Endometrial microvascular endothelial cells (primary cell): Measurements from ENCODE around the gene NPB. TPM values are rescaled to one million over a fixed set of nuclear protein-coding genes. Genes with fewer than 3 reads are reported as not detected.

Source experiments
- in situ Hi-C: cut with HindIII; loops from 2 replicates; pipeline ENCODE4 v1.10.0; 2017; ENCODE audit warnings: low sequenced_read_pairs, low pct_unique_long_range_greater_than_20kb; ENCODE audit errors: inconsistent ontology term
- total RNA-seq: library from RNA; depleted of rRNA; stranded (reverse); fragments of >200 nt; gene quantifications from one replicate; pipeline ENCODE4 v1.2.3, GENCODE V29; 2015; ENCODE audit errors: inconsistent ontology term

Gene NPB
- total RNA-seq, 1 donor from 2014 or later: not detected

GRCh38 chr17:81891303-81891552 lies 10.8 kb upstream of the NPB start:
- in situ Hi-C loops: no loop called here

GRCh38 chr17:81895400-81895799 lies 6.6 kb upstream of the NPB start:
- in situ Hi-C loops: no loop called here

- in situ Hi-C loops: no loop called here
Observed at GRCh38 chr17:81898029-81898866, 3.8 kb upstream of the NPB start.

- in situ Hi-C loops: no loop called here
Observed at GRCh38 chr17:81898885-81899284, 3.2 kb upstream of the NPB start.

- in situ Hi-C loops: no loop called here
Observed at GRCh38 chr17:81899514-81900166, 2.4 kb upstream of the NPB start.

GRCh38 chr17:81900181-81900820 lies 1.7 kb upstream of the NPB start:
- in situ Hi-C loops: no loop called here

GRCh38 chr17:81901167-81902022 lies 643 bp upstream of the NPB start:
- in situ Hi-C loops: no loop called here

GRCh38 chr17:81902653-81903414 lies 796 bp downstream of the NPB start:
- in situ Hi-C loops: no loop called here

- in situ Hi-C loops: no loop called here
Observed at GRCh38 chr17:81903415-81903831, 1.4 kb downstream of the NPB start.

GRCh38 chr17:81903896-81904599 lies 2.0 kb downstream of the NPB start:
- in situ Hi-C loops: no loop called here

- in situ Hi-C loops: no loop called here
Observed at GRCh38 chr17:81904600-81905423, 2.8 kb downstream of the NPB start.

- in situ Hi-C loops: no loop called here
Observed at GRCh38 chr17:81905424-81905875, 3.4 kb downstream of the NPB start.

GRCh38 chr17:81905993-81906392 lies 4.0 kb downstream of the NPB start:
- in situ Hi-C loops: no loop called here

- in situ Hi-C loops: no loop called here
Observed at GRCh38 chr17:81906476-81907218, 4.6 kb downstream of the NPB start.

GRCh38 chr17:81907219-81908145 lies 5.4 kb downstream of the NPB start:
- in situ Hi-C loops: no loop called here

- in situ Hi-C loops: no loop called here
Observed at GRCh38 chr17:81908793-81909192, 6.8 kb downstream of the NPB start.
